ENCODE measurements around the gene IMPG2.
A peak's percentile ranks its signal among the peaks of the same experiment; 100 is the strongest.

Gene IMPG2

DNA sequence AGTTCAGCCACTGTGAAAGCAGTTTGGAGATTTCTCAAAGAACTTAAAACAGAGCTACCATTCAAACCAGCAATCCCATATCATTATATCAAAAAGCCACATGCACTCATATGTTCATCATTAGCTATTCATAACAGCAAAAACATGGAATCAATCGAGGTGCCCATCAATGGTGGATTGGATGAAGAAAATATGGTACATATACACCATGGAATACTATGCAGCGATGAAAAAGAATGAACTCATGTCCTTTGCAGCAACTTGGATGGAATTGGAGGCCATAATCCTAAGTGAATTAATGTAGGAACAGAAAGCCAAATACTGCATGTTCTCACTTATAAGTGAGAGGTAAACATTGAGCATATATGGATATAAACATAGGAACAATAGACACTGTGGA is 32.1 kb downstream of the IMPG2 start:
- no peak overlapping the region for H3K4me3 Mint-ChIP-seq

DNA sequence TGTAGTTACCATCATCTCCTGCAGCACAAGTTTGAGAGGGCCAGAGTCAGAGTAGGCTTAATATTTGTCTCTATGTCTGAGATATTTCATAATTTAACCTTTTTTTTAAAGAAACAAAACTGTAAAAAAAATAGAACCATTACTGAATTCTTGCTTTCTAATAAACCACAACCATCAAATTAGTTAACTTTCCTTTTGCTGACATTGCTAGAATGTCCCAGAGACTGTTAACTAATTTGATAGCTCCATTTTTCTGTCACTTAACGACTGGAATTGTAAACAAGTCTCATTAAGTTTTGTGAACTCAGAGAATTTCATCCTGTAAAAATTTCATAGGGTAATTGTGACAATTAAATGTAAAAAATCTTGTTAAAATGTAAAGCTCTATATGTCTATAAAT is 35.6 kb downstream of the IMPG2 start:
- DNase-seq (no peak), ATAC-seq (no peak)
- no peaks in the 10 kb centered on the region for H3K4me1 Mint-ChIP-seq
- no peak overlapping the region for H3K27ac Mint-ChIP-seq
- H3K27me3 Mint-ChIP-seq, result no peaks in the 10 kb centered on the region
- H3K9me3 Mint-ChIP-seq, result peaks cover 3 to 8% of the 10 kb centered on the region in 2 donors
- H3K4me3 Mint-ChIP-seq, result no peak overlapping the region

More for the DNA sequence above, 32.1 kb downstream of the IMPG2 start:
- no peaks in the 10 kb centered on the region for H3K27me3 Mint-ChIP-seq
- DNase-seq, result no peak
- H3K9me3 Mint-ChIP-seq, result peaks cover 4 to 8% of the 10 kb centered on the region in 2 donors
- H3K4me1 Mint-ChIP-seq, result no peaks in the 10 kb centered on the region
- ATAC-seq, result no peak
- H3K27ac Mint-ChIP-seq, result no peak overlapping the region

DNA sequence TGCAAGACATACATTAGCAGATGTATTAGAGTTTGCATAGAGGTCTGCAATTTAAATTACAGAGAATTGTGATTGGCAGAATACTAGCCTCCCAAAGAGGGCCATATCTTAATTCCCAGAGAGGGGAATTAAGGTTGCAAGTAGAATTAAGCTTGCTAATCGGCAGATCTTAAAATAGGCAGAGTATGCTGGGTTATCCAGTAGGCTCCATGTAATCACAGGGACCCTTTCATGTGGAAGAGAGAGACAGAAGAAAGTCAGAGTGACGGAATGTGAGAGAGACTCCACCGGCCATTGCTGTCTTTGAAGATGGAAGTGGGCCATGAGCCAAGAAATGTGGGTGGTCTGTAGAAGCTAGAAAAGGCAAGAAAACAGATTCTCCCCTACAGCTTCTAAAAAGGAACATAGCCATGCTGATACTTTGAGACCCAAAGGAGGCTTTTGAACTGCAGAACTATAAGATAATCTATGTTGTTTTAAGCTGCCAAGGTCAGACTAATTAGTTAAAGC is 38.8 kb downstream of the IMPG2 start:
- no peak overlapping the region for H3K4me3 Mint-ChIP-seq
- no peaks in the 10 kb centered on the region for H3K9me3 Mint-ChIP-seq
- DNase-seq, result no peak
- H3K4me1 Mint-ChIP-seq, result no peaks in the 10 kb centered on the region
- H3K27ac Mint-ChIP-seq, result no peak overlapping the region
- no peaks in the 10 kb centered on the region for H3K27me3 Mint-ChIP-seq
- no peak for ATAC-seq

GRCh38 chr3:101279765-101280385 is 40.5 kb downstream of the IMPG2 start:
- Mint-ChIP-seq H3K27me3 (no peaks in the 10 kb centered on the region), H3K27ac (no peak overlapping the region), H3K9me3 (no peaks in the 10 kb centered on the region), H3K4me3 (no peak overlapping the region), H3K4me1 (no peaks in the 10 kb centered on the region)
- DNase-seq, result no peak
- no peak for ATAC-seq

- no peak overlapping the region for H3K4me3 Mint-ChIP-seq
- no peak overlapping the region for H3K27ac Mint-ChIP-seq
- H3K9me3 Mint-ChIP-seq, result no peaks in the 10 kb centered on the region
- no peaks in the 10 kb centered on the region for H3K27me3 Mint-ChIP-seq
- H3K4me1 Mint-ChIP-seq, result no peaks in the 10 kb centered on the region
- ATAC-seq, result no peak
- no peak for DNase-seq
Observed at GRCh38 chr3:101279162-101279561, 41.2 kb downstream of the IMPG2 start.

DNA sequence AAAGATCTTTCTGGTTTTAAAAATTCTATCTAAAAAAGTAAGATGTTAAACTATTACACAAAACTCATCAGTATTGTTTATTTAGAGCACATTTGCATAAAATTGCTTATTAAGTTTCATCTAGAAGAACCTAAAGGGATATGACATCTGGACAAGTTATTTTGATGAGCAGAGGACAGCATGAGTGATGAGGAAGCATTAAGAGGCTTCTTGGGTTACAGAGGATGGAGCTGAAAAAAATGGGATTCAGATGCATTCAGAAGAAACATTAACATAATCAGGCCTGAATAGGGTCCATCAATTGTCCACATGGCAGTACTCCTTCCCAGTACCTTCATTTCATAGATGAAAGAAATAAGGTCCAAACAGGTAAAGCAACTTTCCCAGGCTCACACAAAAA is 41.6 kb downstream of the IMPG2 start:
- no peaks in the 10 kb centered on the region for H3K4me1 Mint-ChIP-seq
- no peaks in the 10 kb centered on the region for H3K9me3 Mint-ChIP-seq
- ATAC-seq, result no peak
- H3K27ac Mint-ChIP-seq, result peak overlapping the region in 1 of 2 donors; percentile 13
- H3K4me3 Mint-ChIP-seq, result no peak overlapping the region
- no peaks in the 10 kb centered on the region for H3K27me3 Mint-ChIP-seq
- DNase-seq, result no peak

DNA sequence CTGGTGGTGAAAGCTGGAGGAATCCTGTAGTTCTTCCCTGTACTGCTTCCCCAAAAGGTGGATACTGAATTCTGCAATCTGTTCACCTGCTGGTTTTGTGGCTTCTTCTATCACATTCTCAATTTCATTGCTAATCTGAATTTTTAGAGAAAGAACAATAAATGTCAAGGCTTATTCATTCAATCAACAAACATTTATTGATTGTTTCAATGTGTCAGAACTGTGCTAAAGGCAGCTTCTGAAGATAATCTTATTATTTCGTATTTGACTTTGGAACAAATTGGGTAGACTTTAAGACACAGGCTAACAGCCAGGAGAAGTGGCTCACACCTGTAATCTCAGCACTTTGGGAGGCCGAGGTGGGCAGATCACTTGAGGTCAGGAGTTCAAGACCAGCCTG is 46.8 kb downstream of the IMPG2 start:
- DNase-seq (no peak), ATAC-seq (no peak)
- H3K9me3 Mint-ChIP-seq, result no peaks in the 10 kb centered on the region
- H3K4me1 Mint-ChIP-seq, result no peaks in the 10 kb centered on the region
- no peak overlapping the region for H3K4me3 Mint-ChIP-seq
- no peaks in the 10 kb centered on the region for H3K27me3 Mint-ChIP-seq
- H3K27ac Mint-ChIP-seq, result no peak overlapping the region

DNA sequence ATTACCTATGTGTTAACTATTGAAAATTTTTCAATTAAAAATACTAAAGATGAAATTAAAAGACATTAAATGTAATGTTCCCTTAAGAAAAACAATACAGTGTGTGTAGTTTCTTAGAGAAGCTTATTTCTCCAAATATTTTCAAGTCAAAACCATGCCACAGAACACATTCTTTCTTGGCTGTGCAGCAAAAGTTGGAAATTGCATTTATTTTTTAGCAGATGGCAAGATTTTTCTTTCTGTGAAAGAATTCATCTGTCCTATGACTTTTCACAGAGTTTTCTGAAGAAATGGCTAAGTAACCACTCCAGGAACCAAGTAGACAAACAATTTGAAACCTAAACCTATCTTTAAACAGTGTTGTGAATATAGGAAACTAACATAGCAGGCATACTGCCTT is 47.2 kb downstream of the IMPG2 start:
- ATAC-seq (no peak), DNase-seq (no peak)
- H3K27ac Mint-ChIP-seq, result no peak overlapping the region
- no peaks in the 10 kb centered on the region for H3K4me1 Mint-ChIP-seq
- no peak overlapping the region for H3K4me3 Mint-ChIP-seq
- H3K9me3 Mint-ChIP-seq, result no peaks in the 10 kb centered on the region
- H3K27me3 Mint-ChIP-seq, result no peaks in the 10 kb centered on the region

DNA sequence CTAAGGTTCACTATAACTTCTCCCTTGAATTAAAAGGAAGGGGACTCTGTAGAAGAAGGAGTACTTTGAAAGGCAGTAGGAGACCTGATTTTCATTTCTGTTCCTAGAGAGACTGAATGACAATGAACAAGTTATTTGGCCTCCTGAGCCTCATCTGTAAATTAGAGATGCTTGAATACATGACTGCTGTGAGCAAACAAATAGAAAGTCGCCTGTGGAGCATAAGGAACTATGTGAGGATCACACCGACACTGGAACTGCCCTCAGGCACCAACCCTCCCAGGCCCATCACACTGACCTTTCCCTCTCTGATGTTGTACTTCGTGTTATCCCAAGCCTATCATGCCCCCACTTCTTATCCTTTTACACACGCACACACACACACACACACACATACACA is 48.6 kb downstream of the IMPG2 start:
- Mint-ChIP-seq H3K27ac (peak overlapping the region in 1 of 2 donors; percentile 49), H3K4me1 (no peaks in the 10 kb centered on the region), H3K9me3 (no peaks in the 10 kb centered on the region), H3K4me3 (no peak overlapping the region), H3K27me3 (no peaks in the 10 kb centered on the region)
- ATAC-seq, result no peak
- no peak for DNase-seq

- Mint-ChIP-seq H3K27ac (no peak overlapping the region), H3K4me3 (no peak overlapping the region), H3K9me3 (no peaks in the 10 kb centered on the region), H3K4me1 (no peaks in the 10 kb centered on the region), H3K27me3 (no peaks in the 10 kb centered on the region)
- DNase-seq, result no peak
- no peak for ATAC-seq
Observed at GRCh38 chr3:101270149-101270548, 50.2 kb downstream of the IMPG2 start.

GRCh38 chr3:101268971-101269671 is 51.3 kb downstream of the IMPG2 start:
- DNase-seq (no peak), ATAC-seq (no peak)
- Mint-ChIP-seq H3K27ac (no peak overlapping the region), H3K4me1 (no peaks in the 10 kb centered on the region), H3K27me3 (no peaks in the 10 kb centered on the region), H3K4me3 (no peak overlapping the region), H3K9me3 (no peaks in the 10 kb centered on the region)

GRCh38 chr3:101268141-101268540 is 52.2 kb downstream of the IMPG2 start:
- H3K4me1 Mint-ChIP-seq, result no peaks in the 10 kb centered on the region
- H3K27me3 Mint-ChIP-seq, result no peaks in the 10 kb centered on the region
- DNase-seq (no peak), ATAC-seq (no peak)
- no peak overlapping the region for H3K4me3 Mint-ChIP-seq
- H3K9me3 Mint-ChIP-seq, result no peaks in the 10 kb centered on the region
- H3K27ac Mint-ChIP-seq, result no peak overlapping the region

- DNase-seq (no peak), ATAC-seq (no peak)
- Mint-ChIP-seq H3K27me3 (no peaks in the 10 kb centered on the region), H3K4me1 (no peaks in the 10 kb centered on the region), H3K4me3 (no peak overlapping the region), H3K9me3 (no peaks in the 10 kb centered on the region), H3K27ac (no peak overlapping the region)
Observed at GRCh38 chr3:101266566-101266965, 53.8 kb downstream of the IMPG2 start.

GRCh38 chr3:101266071-101266470 is 54.3 kb downstream of the IMPG2 start:
- ATAC-seq (no peak), DNase-seq (no peak)
- no peaks in the 10 kb centered on the region for H3K9me3 Mint-ChIP-seq
- no peaks in the 10 kb centered on the region for H3K27me3 Mint-ChIP-seq
- H3K4me1 Mint-ChIP-seq, result no peaks in the 10 kb centered on the region
- no peak overlapping the region for H3K27ac Mint-ChIP-seq
- H3K4me3 Mint-ChIP-seq, result no peak overlapping the region

DNA sequence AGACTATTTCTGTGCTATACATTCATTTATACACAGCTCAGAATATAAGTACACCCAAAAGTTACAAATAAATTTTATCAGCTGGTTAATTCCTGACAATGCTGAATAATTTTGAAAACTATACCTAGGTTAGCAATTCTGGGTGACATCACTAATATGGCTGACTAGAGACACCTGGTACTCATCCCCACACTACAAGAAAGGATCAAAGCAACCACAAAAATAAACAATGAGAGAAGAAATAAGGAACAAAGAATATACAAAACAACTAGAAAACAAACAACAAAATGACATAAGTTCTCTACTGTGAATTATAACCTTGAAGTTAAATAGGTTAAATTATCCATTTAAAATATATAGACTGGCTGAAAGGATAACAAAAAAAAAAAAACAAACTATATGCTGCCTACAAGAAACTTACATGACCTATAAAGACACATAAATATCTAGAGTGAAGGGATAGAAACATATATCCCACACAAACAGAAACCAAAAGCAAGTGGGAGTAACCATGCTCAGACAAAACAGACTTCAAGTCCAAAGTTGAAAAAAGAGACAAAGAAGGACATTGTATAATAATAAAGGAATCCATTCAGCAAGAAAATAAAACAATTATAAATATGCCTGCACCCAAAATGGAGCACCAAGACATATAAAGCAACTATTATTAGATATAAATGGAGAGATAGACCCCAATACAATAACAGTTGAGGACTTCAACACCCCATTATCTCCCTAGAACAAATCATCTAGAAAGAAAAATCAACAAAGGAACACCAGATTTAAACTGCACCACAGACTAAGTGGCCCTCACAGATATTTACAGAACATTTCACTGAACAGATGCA is 57.8 kb downstream of the IMPG2 start:
- Mint-ChIP-seq H3K4me3 (no peak overlapping the region), H3K27ac (no peak overlapping the region), H3K4me1 (no peaks in the 10 kb centered on the region), H3K9me3 (no peaks in the 10 kb centered on the region), H3K27me3 (no peaks in the 10 kb centered on the region)
- DNase-seq (no peak), ATAC-seq (no peak)

DNA sequence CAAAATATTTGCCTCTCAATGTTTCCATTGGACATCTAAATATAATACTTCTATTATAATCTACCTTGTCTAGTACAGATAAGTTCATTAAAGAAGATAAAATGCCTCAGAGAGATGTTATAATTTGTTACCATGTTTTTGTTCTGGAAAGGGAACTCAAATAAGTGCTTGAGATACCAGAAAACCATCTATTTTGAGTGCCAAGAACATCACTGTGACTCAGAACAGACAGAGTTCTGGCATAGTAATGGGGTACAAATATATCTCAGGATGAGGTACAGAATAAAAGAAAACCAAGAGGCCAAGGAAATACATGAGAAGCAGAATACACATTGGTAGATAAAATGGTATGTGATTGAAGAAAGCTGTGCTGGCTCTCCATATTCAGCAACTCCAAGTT is 58.9 kb downstream of the IMPG2 start:
- no peak for ATAC-seq
- no peak for DNase-seq
- Mint-ChIP-seq H3K9me3 (no peaks in the 10 kb centered on the region), H3K27ac (no peak overlapping the region), H3K27me3 (no peaks in the 10 kb centered on the region), H3K4me3 (no peak overlapping the region), H3K4me1 (no peaks in the 10 kb centered on the region)
